GM23338 (cell line): ENCODE results near the gene GOSR1. TPM values are rescaled to one million over a fixed set of nuclear protein-coding genes. Genes with fewer than 3 reads are reported as not detected.
"Not testable (repeated sequence)": the region's sequence is repeated elsewhere in the genome, so short reads cannot be mapped to it uniquely, and the experiment has no call there.

Experiments
- ATAC-seq: fragments of 200-7000 bp; cut with Tn5 transposase; 3 replicates; pipeline ENCODE4 v1.9.1; 2020
- DNase-seq: peaks from one replicate; pipeline ENCODE4 v3.0.0-alpha.2; 2015; ENCODE audit warnings: low spot score
- H2AFZ ChIP-seq: fragments of 200-600 bp; sonication (generic); 2 replicates; pipeline ENCODE4 v1.8.0; 2016; ENCODE audit warnings: antibody characterized with exemption, mild to moderate bottlenecking, moderate library complexity
- H3F3A ChIP-seq: fragments of 200-600 bp; sonication (generic); replicated peaks from 2 replicates; pipeline ENCODE4 v1.8.0; 2017; ENCODE audit warnings: antibody characterized with exemption, mixed run types, low read depth
- H3K27ac ChIP-seq: fragments of 200-600 bp; sonication (generic); 2 replicates; pipeline ENCODE4 v1.6.1; 2016; ENCODE audit warnings: low read depth
- H3K27me3 ChIP-seq: fragments of 200-600 bp; sonication (generic); 2 replicates; pipeline ENCODE4 v1.8.0; 2016; ENCODE audit warnings: mild to moderate bottlenecking, mixed run types, moderate library complexity; ENCODE audit not compliant: insufficient read depth
- H3K36me3 ChIP-seq: fragments of 200-600 bp; sonication (generic); 2 replicates; pipeline ENCODE4 v1.8.0; 2016; ENCODE audit warnings: mild to moderate bottlenecking; ENCODE audit not compliant: insufficient read depth
- H3K4me1 ChIP-seq: fragments of 200-600 bp; sonication (generic); 2 replicates; pipeline ENCODE4 v1.8.0; 2016; ENCODE audit warnings: mild to moderate bottlenecking, moderate library complexity; ENCODE audit not compliant: insufficient read depth
- H3K4me2 ChIP-seq: fragments of 200-600 bp; sonication (generic); 2 replicates; pipeline ENCODE4 v1.7.1; 2017; ENCODE audit warnings: mixed run types
- H3K4me3 ChIP-seq: fragments of 200-600 bp; sonication (generic); 2 replicates; pipeline ENCODE4 v1.6.1; 2016; ENCODE audit warnings: mixed run types
- H3K79me2 ChIP-seq: fragments of 200-600 bp; sonication (generic); replicated peaks from 2 replicates; pipeline ENCODE4 v1.8.0; 2017; ENCODE audit warnings: mild to moderate bottlenecking; ENCODE audit not compliant: insufficient read depth
- H3K9me2 ChIP-seq: fragments of 200-600 bp; sonication (generic); 2 replicates; pipeline ENCODE4 v1.8.0; 2017; ENCODE audit not compliant: insufficient read depth
- H4K20me1 ChIP-seq: fragments of 200-600 bp; sonication (generic); replicated peaks from 2 replicates; pipeline ENCODE4 v1.8.0; 2017; ENCODE audit warnings: mild to moderate bottlenecking; ENCODE audit not compliant: insufficient read depth
- H3K27ac Mint-ChIP-seq: 2 replicates; pipeline ENCODE4 v1.8.0; 2020; ENCODE audit warnings: inconsistent platforms, mild to moderate bottlenecking, moderate library complexity, mixed read lengths
- H3K27me3 Mint-ChIP-seq: 3 replicates; pipeline ENCODE4 v1.8.0; 2022; ENCODE audit warnings: low read depth, mild to moderate bottlenecking, moderate library complexity, mixed read lengths, inconsistent platforms; ENCODE audit not compliant: insufficient read depth, poor library complexity
- H3K36me3 Mint-ChIP-seq: 3 replicates; pipeline ENCODE4 v1.8.0; 2021; ENCODE audit warnings: low read depth, mild to moderate bottlenecking, inconsistent platforms, moderate library complexity, mixed read lengths
- H3K4me1 Mint-ChIP-seq: 3 replicates; pipeline ENCODE4 v1.8.0; 2020; ENCODE audit warnings: mild to moderate bottlenecking, inconsistent platforms, mixed read lengths
- H3K4me3 Mint-ChIP-seq: 3 replicates; pipeline ENCODE4 v1.8.0; 2021; ENCODE audit warnings: moderate library complexity, mild to moderate bottlenecking, inconsistent platforms, mixed read lengths
- H3K9me3 Mint-ChIP-seq: 3 replicates; pipeline ENCODE4 v1.8.0; 2020; ENCODE audit warnings: moderate library complexity, mild to moderate bottlenecking, inconsistent platforms, mixed read lengths
- CTCF ChIP-seq, 2 experiments: fragments of 200-600 bp in 1 of 2; sonication (generic) in 1 of 2; conservative IDR thresholded peaks; 2 replicates each; pipeline versions ENCODE4 v1.5.1 to v1.6.1; 2016 to 2017; ENCODE audit warnings: antibody characterized with exemption in 2 of 2, low read depth in 2 of 2, mild to moderate bottlenecking in 2 of 2, moderate library complexity in 1 of 2
- ETS1 ChIP-seq: IDR thresholded peaks from 2 replicates; pipeline ENCODE4 v1.6.1; 2016; ENCODE audit warnings: antibody characterized with exemption
- EZH2 ChIP-seq: fragments of 200-600 bp; sonication (generic); IDR thresholded peaks from one replicate; pipeline ENCODE4 v1.8.0; 2017; ENCODE audit warnings: antibody characterized with exemption, mild to moderate bottlenecking, low read depth; ENCODE audit not compliant: unreplicated experiment
- JUNB ChIP-seq: IDR thresholded peaks from one replicate; pipeline ENCODE4 v1.6.1; 2016; ENCODE audit warnings: antibody characterized with exemption; ENCODE audit not compliant: unreplicated experiment
- STAT1 ChIP-seq: IDR thresholded peaks from one replicate; pipeline ENCODE4 v1.6.1; 2016; ENCODE audit warnings: antibody characterized with exemption; ENCODE audit not compliant: unreplicated experiment
- ZNF114 ChIP-seq: fragments of 250-450 bp; sonication (Bioruptor Pico); IDR thresholded peaks from 2 replicates; pipeline ENCODE4 v1.5.0; 2020; ENCODE audit warnings: mild to moderate bottlenecking, moderate library complexity
- ZNF462 ChIP-seq: fragments of 250-450 bp; sonication (Bioruptor Pico); IDR thresholded peaks from 2 replicates; pipeline ENCODE4 v1.5.0; 2020; ENCODE audit warnings: mild to moderate bottlenecking, moderate library complexity
- polyA plus RNA-seq: library from polyadenylated mRNA; unstranded; fragments of >200 nt; fragmentation: Nextera tagmentation; extraction: Ambion mirVana; gene quantifications from 2 replicates; pipeline ENCODE4 v1.2.1, GENCODE V29; 2016
- total RNA-seq: library from RNA; depleted of rRNA; stranded (reverse); fragments of >200 nt; shearing (Covaris generic); gene quantifications from 2 replicates; pipeline ENCODE4 v1.2.3, GENCODE V29; 2014

The GOSR1 gene
- total and polyA plus RNA-seq, 2 experiments from 2014 or later = 33.4 to 74.1 TPM

- TF ChIP-seq ETS1 (no peak), ZNF114 (CRISPR knock-in tag) (no peak), CTCF (conservative IDR thresholded peaks at IDR 0.05; ENCODE audit: low read depth in 2 of 2) (no peak), EZH2 (no peak)
Measured at GRCh38 chr17:30458371-30458770, 18.8 kb upstream of the GOSR1 start (continued).

- H3K4me1 Mint-ChIP-seq, H3K4me1 ChIP-seq, H2AFZ ChIP-seq, DNase-seq, H3K27ac Mint-ChIP-seq, H3F3A ChIP-seq, ATAC-seq, H3K4me2 ChIP-seq, H4K20me1 ChIP-seq, H3K27me3 Mint-ChIP-seq, H3K9me3 Mint-ChIP-seq, H3K4me3 ChIP-seq, H3K9me2 ChIP-seq, H3K79me2 ChIP-seq, H3K4me3 Mint-ChIP-seq, H3K27ac ChIP-seq, H3K27me3 ChIP-seq: not testable (repeated sequence)
- peaks cover 16% of the 10 kb centered on the region; the same call in 1 of the 2 replicates for H3K36me3 ChIP-seq
- peaks cover 49% of the 10 kb centered on the region for H3K36me3 Mint-ChIP-seq
Measured at GRCh38 chr17:30458797-30459413, 18.3 kb upstream of the GOSR1 start.

GRCh38 chr17:30468465-30468864 lies 8.7 kb upstream of the GOSR1 start:
- no peak overlapping the region for H3K4me2 ChIP-seq
- no peaks in the 10 kb centered on the region for H3K79me2 ChIP-seq
- Mint-ChIP-seq H3K4me3 (no peak overlapping the region), H3K27me3 (no peaks in the 10 kb centered on the region), H3K36me3 (peaks cover 7% of the 10 kb centered on the region; the same call in 2 of the 3 replicates), H3K9me3 (no peaks in the 10 kb centered on the region), H3K27ac (no peak overlapping the region), H3K4me1 (no peaks in the 10 kb centered on the region)
- no peak overlapping the region for H3K4me3 ChIP-seq
- H4K20me1 ChIP-seq = no peaks in the 10 kb centered on the region
- no peaks in the 10 kb centered on the region for H3K9me2 ChIP-seq
- DNase-seq (no peak), ATAC-seq (no peak)
- no peak overlapping the region for H3K27ac ChIP-seq
- no peak overlapping the region for H2AFZ ChIP-seq
- H3F3A ChIP-seq = no peaks in the 10 kb centered on the region
- H3K27me3 ChIP-seq = no peaks in the 10 kb centered on the region
- no peaks in the 10 kb centered on the region for H3K4me1 ChIP-seq
- no peaks in the 10 kb centered on the region; the same call in 1 of the 2 replicates for H3K36me3 ChIP-seq
- no peak for TF ChIP-seq ZNF114 (CRISPR knock-in tag)
- TF ChIP-seq JUNB = no peak
- TF ChIP-seq STAT1 = no peak
- no peak for TF ChIP-seq ZNF462
